RWPE2 (cell line): Measurements from ENCODE around the gene LINC00237.

Experiments used
- ATAC-seq: fragments of 200-7000 bp; cut with Tn5 transposase; 3 replicates; pipeline ENCODE4 v1.9.1; 2021; ENCODE audit warnings: low read depth
- DNase-seq: peaks from one replicate; pipeline ENCODE4 v3.0.0-alpha.2; 2020; ENCODE audit warnings: low spot score
- H3K27ac ChIP-seq: fragments of 450-650 bp; 2 replicates; pipeline ENCODE4 v1.5.1; 2017; ENCODE audit warnings: mild to moderate bottlenecking; ENCODE audit not compliant: poor library complexity, severe bottlenecking
- H3K27me3 ChIP-seq: fragments of 250-450 bp; sonication (Bioruptor Pico); 2 replicates; pipeline ENCODE4 v1.5.1; 2021; ENCODE audit warnings: mild to moderate bottlenecking, moderate library complexity; ENCODE audit not compliant: insufficient read depth, poor library complexity, severe bottlenecking
- H3K36me3 ChIP-seq: fragments of 250-450 bp; sonication (Bioruptor Pico); 2 replicates; pipeline ENCODE4 v1.5.1; 2020; ENCODE audit warnings: low read depth, mild to moderate bottlenecking, moderate library complexity
- H3K4me1 ChIP-seq: fragments of 250-450 bp; sonication (Bioruptor Pico); 2 replicates; pipeline ENCODE4 v1.5.1; 2021; ENCODE audit warnings: mild to moderate bottlenecking, moderate library complexity; ENCODE audit not compliant: insufficient read depth, poor library complexity, severe bottlenecking
- H3K4me3 ChIP-seq: fragments of 250-450 bp; sonication (Bioruptor Pico); 2 replicates; pipeline ENCODE4 v1.5.1; 2021; ENCODE audit warnings: mild to moderate bottlenecking, moderate library complexity; ENCODE audit not compliant: severe bottlenecking
- H3K9me3 ChIP-seq: fragments of 250-450 bp; sonication (Bioruptor Pico); 2 replicates; pipeline ENCODE4 v1.5.1; 2021; ENCODE audit warnings: mild to moderate bottlenecking, moderate library complexity; ENCODE audit not compliant: severe bottlenecking
- CTCF ChIP-seq: fragments of 450-650 bp; IDR thresholded peaks from one replicate; pipeline ENCODE4 v1.5.1; 2017; ENCODE audit warnings: mild to moderate bottlenecking, moderate library complexity; ENCODE audit not compliant: poor library complexity, severe bottlenecking

Gene LINC00237

DNA sequence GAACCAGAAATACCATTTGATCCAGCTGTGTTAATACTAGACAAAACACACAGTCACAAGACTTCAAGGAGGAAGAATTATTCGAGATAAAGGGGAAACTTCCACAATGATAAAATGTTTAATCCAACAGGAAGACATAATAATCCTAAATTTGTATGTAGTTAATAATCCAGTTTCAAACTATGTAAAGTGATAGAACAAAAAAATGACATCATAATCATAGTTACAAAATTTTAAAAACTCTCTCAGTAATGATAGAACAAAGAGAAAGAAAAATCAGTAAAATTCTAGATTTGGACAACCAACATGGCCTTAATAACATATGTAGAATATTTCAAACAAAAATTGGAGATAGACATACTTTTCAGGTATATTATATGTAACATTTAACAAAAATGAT is 38.9 kb downstream of the LINC00237 start:
- DNase-seq = no peak
- Histone ChIP-seq H3K27me3 (peaks cover 8% of the 10 kb centered on the region), H3K27ac (no peak overlapping the region), H3K9me3 (no peaks in the 10 kb centered on the region), H3K4me1 (no peaks in the 10 kb centered on the region), H3K36me3 (no peaks in the 10 kb centered on the region), H3K4me3 (no peak overlapping the region)
- TF ChIP-seq CTCF = no peak
- ATAC-seq = no peak

GRCh38 chr20:21064924-21065323 is 41.2 kb downstream of the LINC00237 start:
- H3K9me3 ChIP-seq = no peaks in the 10 kb centered on the region
- TF ChIP-seq CTCF = no peak
- no peaks in the 10 kb centered on the region for H3K4me1 ChIP-seq
- H3K4me3 ChIP-seq = no peak overlapping the region
- no peak for DNase-seq
- no peak overlapping the region for H3K27ac ChIP-seq
- ATAC-seq = no peak
- H3K36me3 ChIP-seq = no peaks in the 10 kb centered on the region
- H3K27me3 ChIP-seq = peaks cover 6% of the 10 kb centered on the region

- ATAC-seq = no peak
- Histone ChIP-seq H3K27me3 (peaks cover 11% of the 10 kb centered on the region), H3K27ac (no peak overlapping the region), H3K9me3 (no peaks in the 10 kb centered on the region), H3K4me3 (no peak overlapping the region), H3K36me3 (no peaks in the 10 kb centered on the region), H3K4me1 (no peaks in the 10 kb centered on the region)
- no peak for DNase-seq
- TF ChIP-seq CTCF = no peak
Measured at GRCh38 chr20:21063276-21063675, 42.9 kb downstream of the LINC00237 start.

GRCh38 chr20:21053002-21053762 is 53.0 kb downstream of the LINC00237 start:
- TF ChIP-seq CTCF = no peak
- no peak overlapping the region for H3K27ac ChIP-seq
- H3K36me3 ChIP-seq = no peaks in the 10 kb centered on the region
- no peaks in the 10 kb centered on the region for H3K9me3 ChIP-seq
- no peaks in the 10 kb centered on the region for H3K4me1 ChIP-seq
- DNase-seq (no peak), ATAC-seq (no peak)
- H3K4me3 ChIP-seq = no peak overlapping the region
- H3K27me3 ChIP-seq = peaks cover 32% of the 10 kb centered on the region

GRCh38 chr20:21052686-21053001 is 53.5 kb downstream of the LINC00237 start:
- ATAC-seq = no peak

More at GRCh38 chr20:21052686-21053001, 53.5 kb downstream of the LINC00237 start:
- no peak for DNase-seq
- H3K27ac ChIP-seq = no peak overlapping the region
- no peak for TF ChIP-seq CTCF
- no peak overlapping the region for H3K4me3 ChIP-seq
- H3K9me3 ChIP-seq = no peaks in the 10 kb centered on the region
- H3K27me3 ChIP-seq = peaks cover 29% of the 10 kb centered on the region
- no peaks in the 10 kb centered on the region for H3K4me1 ChIP-seq
- H3K36me3 ChIP-seq = no peaks in the 10 kb centered on the region
